Central memory CD8-positive, alpha-beta T cell (primary cell): ENCODE data around the gene CDIP1.

ENCODE experiments used
- ATAC-seq: fragments of 150-1000 bp; cut with Tn5 transposase; replicated peaks from 2 replicates; pipeline ENCODE4 v1.10.0; 2022; ENCODE audit warnings: mild to moderate bottlenecking, moderate FRiP score, moderate number of reproducible peaks; ENCODE audit not compliant: poor library complexity, severe bottlenecking; ENCODE audit errors: extremely low read depth
- DNase-seq, 2 donors: peaks; one replicate each; pipeline ENCODE4 v3.0.0; 2021; ENCODE audit warnings: low spot score in 2 of 2
- H3K27ac Mint-ChIP-seq: one replicate; pipeline ENCODE4 v1.8.0; 2022; ENCODE audit warnings: low read depth, mild to moderate bottlenecking, moderate library complexity, mixed read lengths
- H3K27me3 Mint-ChIP-seq: one replicate; pipeline ENCODE4 v1.8.0; 2022; ENCODE audit warnings: mixed read lengths
- H3K36me3 Mint-ChIP-seq: one replicate; pipeline ENCODE4 v1.8.0; 2022; ENCODE audit warnings: mild to moderate bottlenecking, moderate library complexity, mixed read lengths; ENCODE audit not compliant: insufficient read depth
- H3K4me1 Mint-ChIP-seq: one replicate; pipeline ENCODE4 v1.8.0; 2022; ENCODE audit warnings: mixed read lengths
- H3K4me3 Mint-ChIP-seq: one replicate; pipeline ENCODE4 v1.8.0; 2022; ENCODE audit warnings: mild to moderate bottlenecking, moderate library complexity, mixed read lengths
- H3K9me3 Mint-ChIP-seq: one replicate; pipeline ENCODE4 v1.8.0; 2022; ENCODE audit warnings: mixed read lengths

Gene CDIP1

DNA sequence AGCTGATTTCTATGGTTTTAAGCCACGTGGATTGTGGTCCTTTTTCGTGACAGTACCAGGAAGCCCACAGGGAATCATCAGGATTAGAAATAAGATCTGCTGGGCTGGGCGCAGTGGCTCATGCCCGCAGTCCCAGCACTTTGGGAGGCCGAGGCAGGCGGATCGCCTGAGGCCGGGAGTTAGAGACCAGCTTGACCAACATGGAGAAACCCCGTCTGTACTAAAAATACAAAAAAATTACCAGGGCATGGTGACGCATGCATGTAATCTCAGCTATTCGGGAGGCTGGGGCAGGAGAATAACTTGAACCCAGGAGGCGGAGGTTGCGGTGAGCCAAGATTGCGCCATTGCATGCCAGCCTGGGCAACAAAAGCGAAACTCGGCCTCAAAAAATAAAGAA is 70.7 kb downstream of the CDIP1 start:
- H3K4me3 Mint-ChIP-seq = no peak overlapping the region
- peaks cover 30% of the 10 kb centered on the region for H3K4me1 Mint-ChIP-seq
- no peaks in the 10 kb centered on the region for H3K27me3 Mint-ChIP-seq
- ATAC-seq = no peak
- H3K9me3 Mint-ChIP-seq = no peaks in the 10 kb centered on the region
- no peak overlapping the region for H3K27ac Mint-ChIP-seq
- no peak for DNase-seq
- peaks cover 40% of the 10 kb centered on the region for H3K36me3 Mint-ChIP-seq

DNA sequence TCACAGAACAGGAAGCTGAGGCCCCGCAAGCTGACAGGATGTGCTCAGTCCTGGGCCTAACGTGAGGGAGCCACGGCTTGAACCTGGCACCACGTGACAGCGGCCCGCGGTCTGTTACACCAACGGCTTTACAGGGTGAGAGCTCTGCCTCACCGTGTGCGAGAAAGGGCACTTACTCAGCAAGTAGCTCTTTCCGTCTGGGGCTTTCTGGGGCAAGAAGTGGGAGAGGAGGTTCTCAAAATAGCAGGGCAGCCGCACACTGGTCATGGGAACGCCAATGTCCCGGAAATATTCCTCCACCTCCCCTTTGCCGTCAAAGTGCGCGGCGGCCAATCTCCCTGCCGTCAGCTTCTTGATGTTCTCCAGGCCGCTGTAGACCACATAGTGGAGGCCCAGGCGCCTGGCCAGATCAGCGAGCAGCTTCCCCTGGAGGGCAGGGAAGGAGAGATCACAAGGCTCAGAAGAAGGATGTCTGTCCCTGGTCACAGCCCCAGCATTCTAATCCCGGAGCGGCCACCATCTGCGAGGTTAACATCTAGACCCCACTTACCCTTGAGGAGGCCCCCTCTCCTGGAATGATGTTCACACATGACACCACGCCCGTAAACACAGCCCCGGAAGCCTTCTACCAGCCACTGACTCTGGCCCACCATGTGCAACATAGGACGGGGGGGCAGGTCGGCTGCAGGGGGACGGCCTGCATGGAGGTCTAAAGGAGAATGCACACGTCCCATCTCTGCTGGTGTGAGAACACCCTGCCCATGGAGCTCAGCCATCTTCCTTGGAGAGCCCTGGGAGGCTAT is 72.4 kb downstream of the CDIP1 start:
- Mint-ChIP-seq H3K4me3 (peak overlapping the region; percentile 68), H3K4me1 (peaks cover 25% of the 10 kb centered on the region), H3K9me3 (no peaks in the 10 kb centered on the region), H3K36me3 (peaks cover 43% of the 10 kb centered on the region), H3K27ac (peak overlapping the region; percentile 90), H3K27me3 (no peaks in the 10 kb centered on the region)
- DNase-seq = peak; percentile 41 to 77
- ATAC-seq = peak; percentile 99

DNA sequence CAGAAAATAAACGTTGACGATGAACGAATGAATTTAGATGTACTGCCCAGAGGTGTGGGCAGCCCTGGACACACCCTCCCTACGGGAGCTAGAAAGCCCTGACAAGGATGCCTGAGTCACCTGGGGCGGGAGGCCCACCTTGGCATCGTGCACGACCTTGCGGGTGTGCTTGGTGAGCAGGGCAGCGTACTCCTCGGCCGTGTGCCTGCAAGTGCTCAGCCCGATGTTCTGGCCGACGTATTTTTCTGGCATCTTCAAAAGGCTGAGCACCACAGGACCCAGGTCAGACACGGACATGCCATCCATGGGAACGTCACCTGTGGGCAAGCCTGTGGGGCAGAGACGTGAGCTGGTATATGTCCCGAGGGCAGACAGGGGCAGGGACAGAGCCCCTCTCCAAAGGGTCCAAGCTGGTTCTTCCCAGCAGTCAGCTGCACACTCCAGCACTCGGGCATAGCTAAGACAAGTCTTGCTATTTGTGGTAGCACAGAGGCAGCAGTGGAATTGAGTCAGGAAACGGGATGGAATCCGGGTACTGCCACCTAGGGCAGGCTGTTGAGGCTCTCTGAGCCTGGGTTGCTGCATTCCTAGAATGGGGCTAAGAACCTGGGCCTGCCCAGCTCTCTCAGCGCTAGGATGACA is 74.9 kb downstream of the CDIP1 start:
- H3K27ac Mint-ChIP-seq = peak overlapping the region; percentile 90
- H3K4me1 Mint-ChIP-seq = peaks cover 40% of the 10 kb centered on the region
- H3K36me3 Mint-ChIP-seq = peaks cover 37% of the 10 kb centered on the region
- DNase-seq (no peak), ATAC-seq (no peak)
- no peaks in the 10 kb centered on the region for H3K9me3 Mint-ChIP-seq
- H3K27me3 Mint-ChIP-seq = no peaks in the 10 kb centered on the region
- H3K4me3 Mint-ChIP-seq = peak overlapping the region; percentile 16

DNA sequence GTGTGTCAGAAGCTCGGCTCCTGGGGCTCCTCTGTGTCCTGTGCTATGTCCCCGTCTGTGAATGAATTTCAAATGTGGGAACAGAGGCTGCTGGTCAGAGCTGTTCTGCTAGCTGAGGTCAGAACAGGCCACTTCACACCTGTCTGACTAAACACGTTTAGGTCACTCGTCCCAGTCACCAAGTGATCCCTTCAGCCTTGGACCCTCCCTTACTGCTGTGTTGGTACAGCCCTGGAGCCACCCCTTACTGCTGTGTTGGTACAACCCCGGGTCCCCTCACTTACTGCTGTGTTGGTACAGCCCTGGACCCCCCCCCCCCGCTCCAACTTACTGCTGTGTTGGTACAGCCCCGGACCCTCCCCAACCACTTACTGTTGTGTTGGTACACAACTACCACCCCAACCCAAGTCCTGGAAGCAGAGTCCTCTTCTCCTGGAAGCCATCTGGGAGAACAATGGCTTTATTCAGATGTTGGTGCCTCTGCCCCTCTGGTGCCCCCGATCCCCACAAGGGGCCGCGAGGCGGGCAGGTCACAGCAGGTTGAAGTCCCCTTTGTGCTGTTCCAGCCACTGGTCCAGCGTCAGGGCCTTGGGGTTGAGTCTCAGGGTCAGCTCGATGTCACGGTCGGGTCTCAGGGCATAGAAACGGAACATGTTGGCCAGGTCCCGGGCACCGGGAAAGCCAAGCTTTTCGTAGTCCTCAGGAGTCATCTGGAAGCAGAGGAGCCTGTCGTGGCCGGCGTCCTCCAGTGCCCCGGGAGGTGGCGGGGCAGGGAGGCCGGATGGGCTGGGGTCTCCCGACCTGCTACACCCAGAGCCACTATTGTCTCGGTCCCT is 77.1 kb downstream of the CDIP1 start:
- H3K4me1 Mint-ChIP-seq = peaks cover 38% of the 10 kb centered on the region
- H3K27ac Mint-ChIP-seq = peak overlapping the region; percentile 88
- DNase-seq (no peak), ATAC-seq (no peak)
- no peaks in the 10 kb centered on the region for H3K9me3 Mint-ChIP-seq
- H3K36me3 Mint-ChIP-seq = peaks cover 33% of the 10 kb centered on the region
- H3K4me3 Mint-ChIP-seq = no peak overlapping the region
- no peaks in the 10 kb centered on the region for H3K27me3 Mint-ChIP-seq

DNA sequence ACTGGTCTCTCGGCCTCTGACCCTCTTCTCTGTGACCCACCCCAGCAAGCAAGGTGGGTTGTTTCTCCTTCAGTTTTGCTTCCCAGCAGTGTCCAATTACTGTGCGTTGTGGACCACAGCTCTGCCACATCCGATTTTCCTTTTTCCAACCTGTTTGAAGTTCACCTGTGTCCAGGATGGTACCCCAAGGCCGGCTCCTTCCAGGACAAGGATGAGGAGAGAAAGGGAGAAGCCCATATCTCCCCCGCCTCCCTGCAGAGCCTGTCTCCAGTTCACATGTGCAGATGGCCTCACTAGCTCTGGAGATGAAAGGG is 77.7 kb downstream of the CDIP1 start:
- ATAC-seq (no peak), DNase-seq (no peak)
- Mint-ChIP-seq H3K27me3 (no peaks in the 10 kb centered on the region), H3K9me3 (no peaks in the 10 kb centered on the region), H3K4me3 (no peak overlapping the region), H3K4me1 (peaks cover 32% of the 10 kb centered on the region), H3K27ac (peak overlapping the region; percentile 88), H3K36me3 (peaks cover 29% of the 10 kb centered on the region)
